Ammon's horn (tissue), 1 donor: Measurements from ENCODE around the gene ZBTB14.

ENCODE experiments used
- DNase-seq: peaks from one replicate; pipeline ENCODE4 v3.0.0-alpha.2; 2016; ENCODE audit warnings: low spot score

Gene ZBTB14

DNA sequence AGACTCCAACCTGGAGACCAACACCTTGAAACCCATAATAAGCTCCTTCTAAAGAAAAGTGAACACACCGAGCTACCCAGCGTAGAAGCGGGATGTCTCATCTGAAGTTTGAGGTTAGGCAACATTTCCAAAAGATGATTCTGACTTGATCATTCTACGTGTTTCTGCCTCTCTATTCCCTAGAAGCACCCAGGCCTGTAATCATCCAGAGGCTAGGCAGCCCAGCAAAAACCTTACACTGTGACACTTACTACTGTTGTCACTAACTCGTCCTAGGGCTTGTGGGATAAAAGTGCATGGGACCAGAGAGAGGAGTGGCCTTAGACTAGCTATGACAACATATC is 1.4 kb downstream of the ZBTB14 start:
- DNase-seq = no peak

DNA sequence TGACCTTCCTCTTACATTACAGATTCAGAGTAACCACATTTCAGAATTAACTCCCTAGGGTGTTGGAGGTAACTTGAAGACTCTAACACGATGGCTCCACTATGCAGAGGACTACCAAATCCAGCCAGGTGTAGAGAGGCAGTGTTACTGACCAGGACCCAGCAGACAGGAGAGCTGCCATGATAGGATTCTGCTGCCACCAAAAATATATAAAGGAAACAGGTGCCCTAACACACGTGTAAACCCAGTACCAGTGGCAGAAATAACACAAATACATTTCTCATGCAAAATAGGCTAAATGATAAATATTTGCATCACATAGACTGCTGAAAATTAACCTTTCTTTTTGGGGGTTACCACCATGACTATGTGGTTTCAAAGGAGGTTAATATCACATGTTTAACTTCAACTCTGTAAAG is 7.0 kb downstream of the ZBTB14 start:
- DNase-seq = no peak

DNA sequence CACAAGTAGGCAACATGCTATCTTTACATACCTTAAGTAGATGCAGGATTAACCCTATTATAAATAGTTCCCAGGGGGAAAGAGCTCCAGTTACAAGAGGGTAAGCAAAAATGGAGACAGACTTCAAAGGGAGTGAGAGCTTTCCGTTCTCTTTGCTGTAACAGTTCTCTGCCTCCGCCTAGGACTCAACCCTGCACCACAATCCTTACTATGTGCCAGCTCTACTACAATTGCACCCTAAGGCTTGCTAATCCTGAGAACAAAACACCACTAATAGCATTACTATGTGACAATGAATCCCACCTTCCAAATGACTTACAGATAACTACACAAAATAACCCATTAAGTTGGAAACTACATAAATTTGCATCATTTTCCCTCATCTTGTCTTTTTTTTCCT is 7.7 kb downstream of the ZBTB14 start:
- no peak for DNase-seq

DNA sequence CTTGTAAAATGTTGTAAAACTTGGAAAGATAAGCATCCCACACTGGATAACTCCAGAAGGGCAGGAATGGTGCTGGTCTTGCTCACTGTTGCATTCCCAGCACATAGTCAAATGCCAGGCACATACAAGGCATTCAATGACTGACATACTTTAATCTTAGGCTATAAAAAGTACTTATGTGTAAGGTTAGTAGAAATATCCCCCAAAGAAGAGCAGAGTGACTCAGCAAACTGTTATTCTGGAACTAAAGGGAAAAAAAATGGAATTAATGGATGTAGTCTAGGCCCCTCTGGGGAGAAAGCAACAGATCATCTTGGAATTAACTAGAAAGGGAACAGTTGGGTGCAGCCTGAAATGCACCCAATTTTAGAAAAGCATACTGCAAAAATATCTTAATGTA is 9.0 kb downstream of the ZBTB14 start:
- DNase-seq = no peak

DNA sequence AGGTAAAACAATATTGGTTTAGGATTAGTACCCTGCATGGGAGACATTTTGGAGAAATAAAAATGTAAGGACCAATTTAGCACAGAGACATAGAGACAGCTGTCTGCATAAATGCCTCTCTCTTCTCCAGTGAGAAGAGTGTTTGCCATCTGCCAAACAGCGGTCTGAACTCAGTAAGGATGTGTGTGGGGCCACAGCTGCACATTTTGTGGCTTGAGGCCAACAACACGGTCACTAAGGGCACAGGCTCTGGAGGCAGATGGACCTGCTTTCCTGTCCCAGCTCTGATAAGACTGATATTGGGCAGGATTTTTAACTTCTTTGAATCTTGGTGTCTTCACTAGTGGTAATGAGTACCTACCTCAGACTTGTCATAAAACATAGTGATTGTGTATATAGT is 10.2 kb downstream of the ZBTB14 start:
- peak; percentile 25 for DNase-seq

DNA sequence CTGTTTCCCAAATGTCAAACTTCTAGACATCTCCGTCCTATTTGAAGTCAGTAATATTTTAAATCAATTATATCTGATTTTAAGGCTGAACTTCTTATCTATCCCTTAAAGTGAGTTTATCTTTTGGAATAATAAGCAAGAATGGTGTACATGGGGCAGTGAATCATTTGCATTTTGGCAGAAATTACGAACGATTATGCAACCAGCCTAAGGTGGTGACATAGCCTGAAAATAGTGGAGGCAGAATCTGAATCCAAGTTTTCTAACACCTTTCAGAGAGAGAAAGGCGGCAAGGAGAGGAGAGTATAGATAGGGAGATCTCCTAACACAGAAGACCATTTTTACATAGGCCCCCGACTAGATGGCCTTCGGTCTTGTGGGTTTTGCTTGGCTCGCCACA is 10.7 kb downstream of the ZBTB14 start:
- DNase-seq = no peak

DNA sequence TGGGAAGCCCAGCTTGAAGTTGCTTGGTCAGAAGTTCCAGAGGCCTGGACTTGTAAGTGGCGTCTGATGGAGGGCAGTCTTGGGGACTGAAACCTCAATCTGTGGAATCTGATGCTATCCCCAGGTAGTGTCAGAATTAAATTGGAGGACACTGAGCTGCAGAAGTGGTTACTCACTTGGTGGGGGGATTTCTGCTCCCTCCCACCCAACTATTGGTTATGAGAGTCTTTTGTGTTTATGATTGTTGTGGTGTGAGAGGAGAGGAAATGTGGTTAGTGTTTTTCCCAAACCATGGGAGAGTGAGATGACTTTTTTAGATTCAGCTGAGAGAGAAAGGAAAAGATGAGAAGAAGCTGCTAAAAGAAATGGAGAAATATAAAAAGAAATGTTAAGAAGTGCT is 12.8 kb downstream of the ZBTB14 start:
- no peak for DNase-seq

DNA sequence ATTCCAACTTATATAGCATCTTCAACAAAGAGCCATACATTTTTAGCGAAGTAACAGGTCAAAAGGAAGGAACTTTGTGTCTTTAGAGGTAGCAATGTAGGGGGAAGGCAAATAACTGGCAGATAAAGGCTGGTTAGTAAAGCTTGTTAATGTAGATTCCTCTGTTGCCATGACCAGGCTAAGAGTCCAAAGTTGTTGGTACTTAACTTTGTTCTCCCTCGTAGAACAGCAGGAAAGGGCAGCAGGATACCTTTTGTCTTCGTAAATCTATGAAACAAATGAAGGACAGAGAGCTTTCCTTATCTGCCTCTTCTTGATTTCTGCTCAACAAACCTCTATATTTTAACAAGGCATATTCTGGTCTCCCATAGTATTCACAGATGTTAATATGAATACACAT is 18.6 kb downstream of the ZBTB14 start:
- no peak for DNase-seq

DNA sequence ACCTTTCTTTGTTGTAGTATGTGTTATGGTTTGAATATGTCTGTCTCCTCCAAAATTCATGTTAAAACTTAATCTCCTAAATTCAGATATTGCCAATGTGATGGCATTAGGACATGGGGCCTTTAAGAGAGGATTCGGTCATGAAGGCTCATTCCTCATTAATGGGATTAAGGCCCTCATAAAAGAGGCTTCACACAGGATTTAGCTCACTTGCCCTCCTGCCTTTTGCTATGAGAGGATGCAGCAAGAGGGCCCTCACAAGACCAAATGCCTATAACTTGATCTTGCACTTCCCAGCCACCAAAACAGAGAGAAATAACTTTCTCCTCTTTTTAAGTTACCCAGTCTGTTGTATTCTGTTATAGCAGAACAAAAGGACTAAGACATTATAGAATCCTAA is 19.7 kb downstream of the ZBTB14 start:
- no peak for DNase-seq

DNA sequence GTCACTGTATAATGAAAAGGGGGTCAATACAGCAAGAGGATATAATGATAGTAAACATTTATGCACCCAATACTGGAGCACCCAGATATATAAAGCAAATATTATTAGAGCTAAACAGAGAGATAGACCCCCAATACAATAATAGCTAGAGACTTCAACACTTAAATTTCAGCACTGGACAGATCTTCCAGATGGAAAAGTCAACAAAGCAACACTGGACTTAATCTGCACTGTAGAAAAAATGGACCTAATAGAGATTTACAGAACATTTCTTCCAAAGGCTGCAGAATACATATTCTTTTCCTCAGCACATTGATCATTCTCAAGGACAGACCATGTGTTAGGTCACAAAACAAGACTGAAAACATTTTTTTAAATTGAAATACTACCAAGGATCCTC is 26.7 kb downstream of the ZBTB14 start:
- DNase-seq = no peak

DNA sequence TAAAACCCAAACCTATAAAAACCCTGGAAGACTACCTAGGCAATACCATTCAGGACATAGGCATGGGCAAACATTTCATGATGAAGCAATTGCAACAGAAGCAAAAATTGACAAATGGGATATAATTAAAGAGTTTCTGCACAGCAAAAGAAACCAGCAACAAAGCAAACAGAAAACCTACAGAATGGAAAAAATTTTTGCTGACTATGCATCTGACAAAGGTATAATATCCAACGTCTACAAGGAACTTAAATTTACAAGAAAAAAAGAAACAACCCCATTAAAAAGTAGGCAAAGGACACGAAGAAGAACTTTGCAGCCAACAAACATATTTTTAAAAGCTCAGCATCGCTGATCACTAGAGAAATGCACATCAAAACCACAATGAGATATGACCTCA is 28.8 kb downstream of the ZBTB14 start:
- DNase-seq = no peak

DNA sequence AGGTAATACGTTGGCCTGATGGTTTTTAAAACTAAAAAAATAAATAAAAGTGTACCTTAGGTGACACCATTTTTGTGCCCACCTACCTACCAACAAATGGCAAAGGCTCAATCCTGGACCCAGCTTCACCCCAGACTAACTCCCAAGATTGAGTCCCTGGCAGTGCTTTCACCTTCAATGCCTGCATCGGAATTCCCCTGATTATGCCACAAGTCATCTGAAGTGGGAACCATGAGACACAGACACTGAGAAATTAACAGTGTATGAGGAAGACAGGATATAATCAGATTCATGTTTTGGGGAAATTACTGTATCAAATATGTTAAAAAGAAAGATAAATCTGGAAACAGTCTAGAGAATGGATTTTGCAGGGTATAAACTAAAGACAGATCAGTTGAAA is 41.6 kb downstream of the ZBTB14 start:
- DNase-seq = no peak

DNA sequence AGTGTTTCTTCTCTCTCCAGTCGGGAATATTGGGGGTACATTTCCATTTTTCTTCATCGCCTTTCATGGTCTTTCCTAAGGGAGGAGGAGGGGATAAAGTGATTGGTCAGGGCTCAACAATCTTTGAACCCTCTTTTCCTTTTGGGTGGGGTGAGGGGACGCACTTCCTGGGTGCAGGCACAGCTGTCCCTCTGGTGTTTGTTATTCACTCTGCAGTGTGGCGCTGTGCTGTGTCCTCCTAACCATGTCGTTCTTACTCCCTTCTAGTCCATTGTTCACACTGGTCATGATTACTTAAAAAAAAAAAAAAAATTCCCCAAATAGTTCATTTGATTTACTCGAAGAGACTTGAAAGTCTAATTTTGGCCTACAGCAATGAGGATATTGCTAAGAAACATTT is 44.4 kb downstream of the ZBTB14 start:
- no peak for DNase-seq

DNA sequence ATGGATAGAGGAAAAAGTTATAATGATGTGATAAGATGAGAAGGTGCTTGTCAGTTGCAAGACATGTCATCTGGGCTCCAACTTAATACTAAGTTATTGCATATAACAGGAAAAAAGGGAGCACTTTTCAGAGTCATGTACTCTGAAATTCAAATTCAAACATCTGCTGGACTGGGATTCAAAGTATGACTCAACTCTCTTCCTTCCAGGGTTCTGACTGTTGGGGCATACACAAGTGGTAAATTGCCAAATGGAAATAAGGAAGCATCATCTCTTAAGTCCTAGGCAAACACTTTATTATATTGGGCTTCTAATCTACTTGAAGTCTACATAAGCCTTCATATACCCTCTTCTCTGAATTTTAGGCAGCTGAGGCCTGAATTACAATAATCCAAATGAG is 44.9 kb downstream of the ZBTB14 start:
- no peak for DNase-seq

DNA sequence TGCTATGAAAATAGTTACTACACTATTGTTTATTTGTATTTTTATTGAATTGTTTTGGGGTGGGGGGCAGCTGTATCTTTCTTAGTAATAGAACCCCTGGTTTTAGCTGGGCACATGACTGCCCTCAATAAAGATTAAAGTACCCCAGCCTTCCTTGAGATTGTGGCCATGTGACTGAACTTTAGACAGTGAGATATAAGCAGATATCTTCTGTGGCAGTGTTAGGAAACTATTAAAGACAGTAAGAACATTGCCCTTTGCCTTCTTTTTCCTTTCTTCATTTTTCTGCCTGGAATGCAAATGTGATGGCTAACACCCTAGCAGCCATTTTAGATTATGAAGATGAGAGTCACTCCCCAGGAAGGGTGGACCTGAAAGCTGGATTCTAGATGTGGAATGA is 50.6 kb downstream of the ZBTB14 start:
- DNase-seq = no peak

DNA sequence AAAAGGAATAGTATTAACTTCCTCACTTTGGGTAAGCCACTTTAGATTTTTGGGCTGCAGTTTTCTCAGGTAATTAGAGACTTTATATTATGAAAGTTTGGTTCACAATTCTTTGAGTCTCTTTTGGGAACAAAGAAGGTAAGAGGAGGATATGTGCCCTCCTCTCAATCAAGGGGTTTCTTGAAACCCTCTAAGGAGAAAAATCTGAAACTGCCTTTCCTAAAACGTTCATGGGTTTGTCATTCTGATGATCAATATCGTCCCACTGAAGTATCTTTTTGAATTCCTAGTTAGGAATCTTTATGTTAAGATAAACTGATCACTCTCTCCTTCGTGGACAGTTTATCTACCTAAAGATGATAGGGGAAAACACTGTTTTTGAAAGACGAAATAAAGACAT is 56.1 kb downstream of the ZBTB14 start:
- DNase-seq = no peak
